ENCODE results near the gene ABCC3. TPM values are rescaled to one million over a fixed set of nuclear protein-coding genes. Genes with fewer than 3 reads are reported as not detected.
A peak's percentile ranks its signal among the peaks of the same experiment; 100 is the strongest.

The ABCC3 gene
- total RNA-seq, 1 donor from 2014 or later: 250 TPM

- peak; percentile 71 for DNase-seq (ENCODE audit: low read depth)
These were observed 8.3 kb downstream of the ABCC3 start for GRCh38 chr17:50642722-50643656.

DNA sequence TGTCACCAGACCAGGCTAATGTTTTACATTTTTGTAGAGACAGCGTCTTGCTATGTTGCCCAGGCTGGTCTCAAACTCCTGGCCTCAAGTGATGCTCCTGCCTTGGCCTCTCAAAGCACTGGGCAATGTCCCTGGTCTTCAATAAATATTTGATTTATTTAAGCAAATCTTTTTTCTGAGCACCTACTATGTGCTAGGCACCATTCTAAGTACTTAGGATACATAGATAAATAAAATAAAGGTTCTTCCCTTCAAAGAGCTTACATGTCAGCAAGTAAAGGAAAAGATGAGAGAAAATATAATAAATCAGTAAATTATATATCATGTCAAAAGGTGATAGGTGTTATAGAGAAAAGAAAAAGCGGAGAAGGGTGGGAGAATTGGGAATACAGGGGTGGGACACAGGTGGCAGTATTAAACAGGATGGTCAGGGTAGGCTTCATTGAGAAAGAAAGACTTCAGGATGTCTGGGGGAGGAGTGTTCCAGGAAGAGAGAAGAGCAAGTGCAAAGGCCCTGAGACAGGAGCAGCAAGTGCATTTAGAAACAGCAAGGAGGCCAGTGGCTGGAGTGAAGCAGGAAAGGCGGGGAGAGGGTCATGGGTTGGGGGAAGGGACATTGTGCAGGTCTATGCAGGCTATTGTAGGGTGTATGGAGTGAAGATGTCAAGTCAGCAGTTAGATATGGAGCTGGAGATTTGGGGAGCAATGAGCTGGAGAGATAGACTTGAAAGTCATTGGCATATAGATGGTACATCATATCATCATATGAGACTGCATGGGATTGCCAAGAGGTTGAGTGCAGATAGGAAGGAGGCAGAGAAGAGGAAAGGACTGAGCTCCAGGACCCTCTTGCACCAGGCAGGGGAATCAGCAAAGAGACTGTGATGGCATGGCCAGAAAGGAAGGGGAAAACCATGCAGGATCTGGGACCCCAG, 11.3 kb downstream of the ABCC3 start:
- no peak for DNase-seq (ENCODE audit: low read depth)

DNA sequence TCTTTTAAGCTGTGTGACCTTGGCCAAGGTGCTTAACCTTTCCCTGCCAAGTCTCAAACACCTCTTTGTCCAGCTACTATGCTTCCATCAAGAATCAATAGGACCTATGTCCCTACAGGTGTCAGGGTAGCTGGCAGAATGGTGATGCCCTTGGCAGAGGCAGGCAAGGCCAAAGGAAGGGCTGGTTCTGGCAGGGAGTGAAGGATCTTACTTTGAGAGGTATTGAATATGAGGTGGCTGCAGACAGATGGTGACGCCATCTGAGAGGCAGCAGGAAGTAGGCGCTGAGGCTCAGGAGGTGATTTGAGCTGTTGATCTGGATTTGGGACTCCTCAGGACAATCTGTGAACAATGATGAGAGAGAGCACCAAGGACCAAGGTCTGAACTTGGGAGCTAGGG, 12.5 kb downstream of the ABCC3 start:
- no peak for DNase-seq (ENCODE audit: low read depth)

- no peak for DNase-seq (ENCODE audit: low read depth)
These were observed 14.6 kb downstream of the ABCC3 start for GRCh38 chr17:50649042-50649908.

DNA sequence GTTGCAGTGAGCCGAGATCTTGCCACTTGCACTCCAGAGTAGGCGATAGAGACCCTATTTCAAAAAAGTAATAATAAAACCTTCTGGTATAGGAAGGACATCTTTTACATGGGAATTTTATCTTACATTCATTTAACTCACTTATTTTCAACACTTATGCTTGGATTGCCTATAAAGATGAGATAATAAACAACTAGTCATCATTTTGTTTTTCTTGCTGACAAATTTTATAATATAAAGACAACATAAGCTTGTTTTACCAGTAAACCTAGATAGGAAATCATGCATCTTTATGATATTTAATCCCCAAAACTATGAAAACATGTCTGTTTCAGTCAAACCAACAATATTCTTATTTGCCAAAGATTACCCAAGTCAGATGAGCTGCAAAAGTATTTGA, 17.0 kb downstream of the ABCC3 start:
- no peak for DNase-seq (ENCODE audit: low read depth)

DNA sequence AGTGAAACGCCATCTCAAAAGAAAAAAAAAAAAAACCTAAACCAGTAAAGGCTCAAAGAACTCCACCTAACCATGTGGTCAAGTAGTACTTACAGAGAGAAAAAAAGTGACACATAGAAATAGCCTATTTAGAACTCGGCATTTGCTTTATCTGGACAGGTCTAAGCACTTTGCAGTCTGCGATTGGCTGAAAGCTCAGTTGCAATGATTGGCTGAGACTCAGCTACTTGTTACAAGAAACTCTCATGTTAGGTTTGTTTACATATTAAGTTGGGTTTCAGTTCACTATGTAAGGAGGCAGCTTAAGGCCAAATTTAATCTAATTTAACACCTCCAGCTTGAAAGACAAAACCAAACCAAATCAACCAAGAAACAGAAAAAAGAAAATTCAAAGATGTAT, 19.1 kb downstream of the ABCC3 start:
- no peak for DNase-seq (ENCODE audit: low read depth)

DNA sequence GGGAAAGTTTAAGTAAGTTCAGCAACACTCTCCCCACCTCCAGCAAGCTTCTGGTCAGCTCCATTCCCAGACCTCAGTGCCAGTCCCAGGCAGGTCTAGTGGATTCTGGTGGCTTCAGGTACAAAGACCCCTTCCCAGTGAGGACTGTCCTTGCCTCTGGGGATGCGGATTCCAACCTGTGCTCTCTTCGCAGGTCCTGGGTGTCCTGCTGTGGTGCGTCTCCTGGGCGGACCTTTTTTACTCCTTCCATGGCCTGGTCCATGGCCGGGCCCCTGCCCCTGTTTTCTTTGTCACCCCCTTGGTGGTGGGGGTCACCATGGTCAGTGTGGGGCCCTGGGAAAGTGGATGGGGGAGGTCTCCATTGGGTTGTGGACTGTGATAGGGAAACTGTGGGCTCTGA, 21.8 kb downstream of the ABCC3 start:
- DNase-seq (ENCODE audit: low read depth): no peak

- no peak for DNase-seq (ENCODE audit: low read depth)
These were observed 22.4 kb downstream of the ABCC3 start for GRCh38 chr17:50657054-50657453.

DNA sequence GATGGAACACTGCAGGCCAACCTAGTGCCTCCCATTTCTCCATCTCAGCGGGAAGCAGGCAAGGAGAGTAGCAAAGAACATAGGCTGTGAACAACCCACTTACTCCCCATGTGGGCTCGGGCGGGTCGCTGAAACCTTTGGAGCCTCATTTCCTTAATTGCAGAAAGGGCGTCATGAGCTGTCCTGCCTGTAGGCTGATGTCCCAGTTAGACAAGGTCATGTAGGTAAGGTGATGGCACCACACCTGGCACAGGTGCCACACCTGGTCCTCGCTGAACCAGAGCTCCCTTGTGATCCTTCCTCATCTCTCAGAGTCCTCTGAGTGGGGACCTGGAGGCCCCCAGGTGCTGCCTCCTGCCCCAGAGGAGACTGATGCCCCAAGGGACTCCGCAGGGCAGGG, 22.9 kb downstream of the ABCC3 start:
- DNase-seq (ENCODE audit: low read depth): no peak

GRCh38 chr17:50658616-50659015, 23.9 kb downstream of the ABCC3 start:
- DNase-seq (ENCODE audit: low read depth): no peak

DNA sequence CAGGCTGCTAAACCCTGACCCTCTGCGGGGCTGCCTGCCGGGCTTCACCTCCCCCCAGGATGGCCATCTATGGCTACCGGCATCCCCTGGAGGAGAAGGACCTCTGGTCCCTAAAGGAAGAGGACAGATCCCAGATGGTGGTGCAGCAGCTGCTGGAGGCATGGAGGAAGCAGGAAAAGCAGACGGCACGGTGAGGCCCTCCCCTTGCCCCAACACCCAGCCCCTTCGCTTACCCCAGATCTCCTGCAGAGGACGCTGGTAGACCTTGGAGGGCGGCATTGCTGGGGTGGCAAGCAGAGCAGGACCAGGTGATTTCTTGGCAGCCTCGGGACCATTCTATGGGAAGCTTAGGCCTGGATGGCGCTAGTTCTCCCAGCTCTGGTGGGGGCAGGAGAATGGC, 24.5 kb downstream of the ABCC3 start:
- no peak for DNase-seq (ENCODE audit: low read depth)

DNA sequence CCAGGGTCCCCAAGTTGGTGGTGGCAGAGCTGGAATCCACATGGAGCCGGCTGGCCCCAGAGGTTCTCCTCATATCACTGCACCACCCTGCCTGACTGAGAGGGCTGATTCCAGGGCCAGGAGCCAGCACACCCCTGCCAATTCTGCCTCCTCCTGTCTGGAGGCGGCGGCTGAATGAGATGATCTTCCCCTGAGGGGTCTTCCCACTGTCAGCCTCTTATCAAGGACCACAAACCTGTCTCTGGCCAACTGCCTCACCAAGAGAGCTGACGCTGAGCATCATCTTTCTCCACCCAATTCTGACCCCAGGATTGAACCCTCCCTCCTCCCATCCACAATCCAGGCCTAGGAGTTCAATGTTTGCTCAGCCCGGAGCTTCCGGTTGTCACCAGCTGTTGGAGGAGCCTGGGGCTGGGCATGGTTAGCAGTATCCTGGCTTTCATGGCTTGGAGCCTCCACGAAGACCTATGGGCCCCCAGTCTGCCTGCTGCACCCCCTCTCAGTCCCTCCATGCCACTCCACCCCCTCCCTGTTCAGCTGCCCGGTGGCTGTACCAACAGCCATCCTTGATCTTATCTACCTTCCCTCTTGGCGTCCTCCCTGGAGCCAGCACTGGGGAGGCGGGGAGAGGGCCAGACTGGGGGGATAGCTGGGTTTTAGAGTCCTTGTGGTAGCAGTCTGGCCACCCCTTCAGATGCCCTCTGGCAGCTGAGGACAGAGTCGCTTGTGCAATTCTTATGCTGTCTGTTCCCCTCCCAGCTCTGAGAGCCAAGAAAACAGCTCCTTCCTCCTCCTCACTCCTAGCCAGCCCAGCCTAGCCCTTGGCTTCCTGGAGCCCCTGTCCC, 25.6 kb downstream of the ABCC3 start:
- no peak for DNase-seq (ENCODE audit: low read depth)

DNA sequence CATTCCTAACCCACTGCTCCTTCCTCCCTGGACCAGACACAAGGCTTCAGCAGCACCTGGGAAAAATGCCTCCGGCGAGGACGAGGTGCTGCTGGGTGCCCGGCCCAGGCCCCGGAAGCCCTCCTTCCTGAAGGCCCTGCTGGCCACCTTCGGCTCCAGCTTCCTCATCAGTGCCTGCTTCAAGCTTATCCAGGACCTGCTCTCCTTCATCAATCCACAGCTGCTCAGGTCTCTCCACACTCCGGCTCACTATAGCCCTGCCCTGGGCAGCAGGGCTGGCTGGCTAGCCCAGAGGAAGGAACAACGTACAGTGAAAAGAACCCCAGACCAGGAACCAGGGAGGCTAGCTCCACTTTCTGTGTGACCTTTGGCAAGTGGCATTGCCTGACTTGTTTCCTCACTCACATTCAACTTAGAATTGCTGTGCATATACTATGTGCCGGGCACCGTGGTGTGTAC, 26.2 kb downstream of the ABCC3 start:
- DNase-seq (ENCODE audit: low read depth): no peak

DNA sequence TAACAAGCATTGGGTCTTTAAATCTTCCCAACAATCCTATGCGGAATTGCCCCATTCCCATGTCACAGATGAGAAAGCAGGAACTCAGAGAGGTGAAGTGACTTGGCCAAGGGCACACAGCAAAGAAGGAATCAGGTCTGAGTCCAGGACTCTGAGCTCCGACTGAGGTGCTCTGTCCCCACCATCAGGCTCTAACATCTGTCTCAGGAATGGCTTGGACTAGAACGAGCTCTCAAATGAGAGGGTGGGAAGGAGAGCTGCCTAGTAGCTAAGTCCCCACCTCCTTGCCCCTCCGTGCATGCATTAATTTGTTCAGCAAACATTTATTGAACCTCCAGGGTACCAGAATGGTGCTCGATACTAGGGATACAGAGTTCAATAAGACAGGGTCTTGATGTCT, 26.7 kb downstream of the ABCC3 start:
- DNase-seq (ENCODE audit: low read depth): no peak

DNA sequence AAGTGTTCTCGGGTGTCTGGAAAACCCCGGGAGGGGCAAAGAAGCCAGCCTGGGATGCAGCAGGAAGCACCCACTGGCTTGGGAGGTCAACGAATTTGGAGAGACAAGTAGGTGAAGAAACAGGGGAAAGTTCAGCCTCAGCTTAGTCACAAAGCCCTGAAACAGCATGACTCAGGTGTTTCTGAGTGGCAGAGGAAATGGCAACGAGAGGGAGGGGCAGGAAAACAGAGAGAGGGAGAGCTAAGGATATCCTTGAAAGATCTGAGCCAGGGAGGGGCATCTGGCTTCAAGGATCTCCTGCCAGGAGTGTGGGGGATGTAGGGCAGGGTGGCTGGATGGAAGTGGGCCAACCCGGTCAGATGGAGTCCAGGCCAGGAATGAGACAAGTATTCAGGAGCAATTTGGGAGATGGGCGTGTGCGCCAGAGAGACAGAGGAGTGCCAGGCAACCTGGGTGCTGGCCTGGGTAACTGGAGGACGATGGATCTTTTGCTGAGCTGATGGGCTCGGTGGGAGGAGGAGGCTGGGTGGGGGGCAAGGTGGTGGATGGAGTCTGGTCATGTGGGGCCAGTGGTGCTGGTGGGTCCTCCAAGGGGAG, 27.2 kb downstream of the ABCC3 start:
- peak; percentile 97 for DNase-seq (ENCODE audit: low read depth)

DNA sequence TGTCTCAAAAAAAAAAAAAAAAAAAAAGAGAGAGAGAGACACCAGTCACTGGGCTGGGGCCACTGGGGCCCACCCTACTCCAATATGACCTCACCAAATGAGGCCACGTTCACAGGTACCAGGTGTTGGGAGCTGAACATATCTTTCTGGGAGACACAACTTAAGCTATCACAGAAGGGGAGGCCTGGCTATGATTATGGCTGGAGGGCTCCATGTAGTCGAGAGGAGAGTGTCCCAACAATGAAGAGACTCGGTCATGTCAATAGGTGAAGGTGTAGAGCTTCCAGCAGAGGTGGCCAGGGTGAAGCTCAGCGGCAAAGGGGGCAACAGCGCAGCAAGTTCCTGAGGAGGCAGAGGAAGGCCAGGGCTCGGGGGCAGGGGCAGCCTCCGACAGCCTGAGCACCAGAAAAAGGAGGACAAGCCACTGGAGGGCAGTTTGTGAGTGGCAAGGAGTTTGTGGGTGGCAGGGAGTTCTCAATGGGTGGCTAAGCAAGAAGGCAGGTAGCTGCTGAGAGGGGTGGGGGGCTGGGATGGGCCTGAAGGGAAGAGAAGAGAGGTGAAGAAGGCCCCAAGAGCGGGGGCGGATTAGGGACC, 28.0 kb downstream of the ABCC3 start:
- no peak for DNase-seq (ENCODE audit: low read depth)

DNA sequence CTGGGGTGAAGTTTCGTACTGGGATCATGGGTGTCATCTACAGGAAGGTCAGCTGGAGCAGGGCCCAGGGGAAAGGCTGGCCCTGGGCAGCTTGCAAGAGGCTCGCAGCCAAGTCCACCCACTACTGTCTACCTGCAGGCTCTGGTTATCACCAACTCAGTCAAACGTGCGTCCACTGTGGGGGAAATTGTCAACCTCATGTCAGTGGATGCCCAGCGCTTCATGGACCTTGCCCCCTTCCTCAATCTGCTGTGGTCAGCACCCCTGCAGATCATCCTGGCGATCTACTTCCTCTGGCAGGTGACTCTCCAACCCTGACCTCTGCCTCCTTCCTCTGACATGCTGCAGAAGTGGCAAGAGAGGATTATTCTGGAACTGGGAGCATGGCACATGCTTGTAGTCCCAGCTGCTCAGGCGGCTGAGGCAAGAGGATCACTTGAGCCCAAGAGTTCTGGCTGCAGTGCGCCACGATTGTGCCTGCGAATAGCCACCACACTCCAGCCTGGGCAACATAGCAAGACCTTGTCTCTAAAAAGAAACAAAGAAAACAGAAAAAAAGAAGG, 29.2 kb downstream of the ABCC3 start:
- DNase-seq (ENCODE audit: low read depth): no peak

DNA sequence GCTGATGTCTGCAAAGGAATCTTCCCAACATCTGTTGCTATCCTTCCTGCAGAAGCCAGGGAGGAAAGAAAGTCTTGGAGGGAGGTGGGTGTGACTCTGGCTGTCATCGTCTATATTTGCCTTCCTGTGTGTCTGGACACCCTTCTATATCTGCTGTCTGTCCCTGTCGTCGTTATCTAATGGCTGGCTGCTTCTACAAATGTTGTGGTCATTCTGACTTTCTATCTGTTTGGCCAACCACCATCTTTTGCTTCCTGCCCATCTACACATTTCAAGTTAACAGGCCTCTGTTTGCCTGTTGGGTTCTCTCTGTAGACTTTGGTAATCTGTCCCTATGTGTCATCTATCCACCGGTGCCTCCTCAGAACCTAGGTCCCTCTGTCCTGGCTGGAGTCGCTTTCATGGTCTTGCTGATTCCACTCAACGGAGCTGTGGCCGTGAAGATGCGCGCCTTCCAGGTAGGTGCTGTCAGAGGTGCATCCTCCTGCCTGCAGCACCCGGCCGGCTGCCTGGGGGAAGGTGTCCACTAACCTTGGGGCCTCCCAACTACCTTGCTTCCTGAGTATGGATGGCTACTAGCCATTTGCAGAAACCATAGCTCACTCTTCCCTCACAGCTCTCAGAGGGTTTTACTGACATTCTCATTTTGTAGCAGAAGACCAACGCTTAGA, 30.2 kb downstream of the ABCC3 start:
- no peak for DNase-seq (ENCODE audit: low read depth)

- no peak for DNase-seq (ENCODE audit: low read depth)
These were observed 31.2 kb downstream of the ABCC3 start for GRCh38 chr17:50665838-50666237.

All from renal cortical epithelial cell (primary cell).